Putamen (tissue), 1 donor: ENCODE results near the gene GPR3.

ENCODE experiments used
- DNase-seq: peaks from one replicate; pipeline ENCODE4 v3.0.0-alpha.2; 2016; ENCODE audit warnings: low spot score

GPR3 gene

DNA sequence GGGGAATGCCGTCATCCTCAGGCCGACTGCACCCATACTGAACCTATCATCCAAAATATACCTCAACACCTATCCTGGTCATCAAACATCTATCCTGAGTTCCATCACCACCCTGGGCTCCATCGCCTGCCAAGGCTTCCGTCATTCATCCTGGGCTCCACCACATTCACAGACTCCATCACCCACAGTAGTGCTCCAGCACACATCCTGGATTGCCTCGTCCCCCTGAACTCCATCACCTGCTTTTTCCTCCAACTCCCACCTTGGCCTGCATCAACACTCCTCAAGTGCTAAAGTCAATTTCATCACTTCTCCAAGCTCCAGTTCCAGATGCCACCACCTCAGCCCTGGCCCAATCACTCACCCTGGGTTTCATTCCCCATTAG lies 33.5 kb upstream of the GPR3 start:
- DNase-seq, result no peak

DNA sequence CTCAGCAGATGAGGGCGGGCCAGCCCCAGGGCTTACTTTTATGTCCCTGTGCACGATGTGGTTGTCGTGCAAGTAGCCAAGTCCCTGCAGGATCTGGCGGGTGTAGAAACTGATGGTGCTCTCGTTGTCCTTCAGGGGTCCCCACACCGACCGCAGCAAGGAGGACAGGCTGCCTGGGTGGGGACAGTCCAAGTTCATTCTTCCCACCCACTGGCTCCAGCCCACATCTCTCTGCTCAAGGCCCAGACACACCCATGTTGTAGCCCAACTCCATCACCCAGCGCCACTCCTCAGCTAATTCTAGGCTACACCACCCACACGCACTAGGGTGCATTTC lies 32.6 kb upstream of the GPR3 start:
- DNase-seq, result no peak

DNA sequence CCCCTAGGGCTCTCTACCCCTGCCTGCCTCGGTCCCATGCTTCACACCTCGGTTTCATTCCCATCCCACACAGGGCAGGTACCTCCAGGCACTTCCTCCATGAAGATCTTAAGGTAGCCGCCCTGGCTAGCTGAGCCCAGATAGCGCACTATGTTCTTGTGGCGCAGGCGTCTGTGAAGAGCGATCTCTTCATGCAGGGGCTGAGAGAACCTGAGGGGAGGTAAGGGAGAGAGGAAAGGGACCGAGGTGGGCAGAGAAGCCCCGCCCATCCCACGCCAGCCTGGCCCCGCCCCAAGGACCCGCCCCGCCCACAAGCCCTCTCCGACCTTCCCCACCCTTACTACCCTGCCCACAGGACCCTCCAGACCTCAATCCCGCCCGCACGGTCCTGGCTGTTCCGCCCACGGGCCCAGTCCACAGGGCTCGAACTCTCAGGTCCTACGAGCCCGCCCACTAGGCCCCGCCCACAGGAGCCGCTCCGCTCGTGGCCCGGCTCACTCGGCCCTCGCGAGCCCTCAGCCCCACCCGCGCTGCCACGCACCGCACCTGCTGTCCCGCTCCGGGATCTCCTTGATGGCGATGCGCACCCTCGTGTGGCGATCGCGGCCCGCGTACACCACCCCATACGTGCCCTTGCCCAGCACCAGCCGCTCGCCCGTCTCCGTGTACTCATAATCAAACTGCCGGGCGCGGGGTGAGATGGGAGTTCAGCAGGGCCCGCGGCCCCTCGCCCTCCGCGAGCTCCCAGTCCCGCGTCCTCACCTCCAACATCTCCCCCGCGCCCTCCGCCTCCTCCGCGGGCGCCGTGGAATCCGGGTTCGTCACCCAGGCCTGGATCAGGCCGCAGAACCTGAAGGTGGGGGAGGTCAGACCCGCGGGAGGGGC lies 32.0 kb upstream of the GPR3 start:
- DNase-seq, result no peak

DNA sequence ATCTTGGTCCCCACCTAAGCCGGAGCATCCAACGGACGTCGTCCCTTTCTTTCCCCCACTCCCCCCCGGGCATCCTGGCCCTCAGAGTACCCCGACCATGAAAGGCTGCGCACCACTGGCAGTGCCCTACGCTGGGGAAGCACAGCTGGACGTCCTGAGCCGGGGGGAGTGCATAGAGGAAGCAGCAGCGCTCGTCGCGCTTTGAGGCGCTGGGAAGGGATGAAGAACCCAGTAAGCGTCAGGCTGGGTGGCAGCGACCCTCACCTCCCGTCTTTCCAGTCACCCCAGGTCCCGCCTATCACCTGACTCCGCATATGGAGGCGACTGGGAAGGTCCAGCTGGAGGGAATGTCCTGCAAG lies 31.4 kb upstream of the GPR3 start:
- no peak for DNase-seq

DNA sequence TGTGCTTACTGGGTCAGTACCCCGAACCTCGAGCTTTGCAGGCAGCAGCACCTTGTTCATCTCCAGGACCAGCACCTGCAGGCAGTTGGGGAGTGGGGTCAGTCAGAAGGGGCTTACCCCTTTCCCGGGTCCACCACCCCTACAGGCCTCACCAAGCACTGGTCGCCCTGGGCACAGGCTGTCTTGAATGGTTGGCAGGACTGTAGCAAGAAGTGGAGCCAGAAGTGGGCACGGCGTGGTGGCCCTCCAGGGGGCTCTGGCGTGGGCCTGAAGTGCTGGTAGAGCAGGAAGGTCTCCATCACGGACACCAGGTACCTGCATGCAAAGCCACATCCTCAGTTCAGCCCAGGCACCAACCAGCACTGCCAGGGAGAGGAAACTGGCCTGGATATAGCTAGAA lies 30.9 kb upstream of the GPR3 start:
- DNase-seq, result no peak

DNA sequence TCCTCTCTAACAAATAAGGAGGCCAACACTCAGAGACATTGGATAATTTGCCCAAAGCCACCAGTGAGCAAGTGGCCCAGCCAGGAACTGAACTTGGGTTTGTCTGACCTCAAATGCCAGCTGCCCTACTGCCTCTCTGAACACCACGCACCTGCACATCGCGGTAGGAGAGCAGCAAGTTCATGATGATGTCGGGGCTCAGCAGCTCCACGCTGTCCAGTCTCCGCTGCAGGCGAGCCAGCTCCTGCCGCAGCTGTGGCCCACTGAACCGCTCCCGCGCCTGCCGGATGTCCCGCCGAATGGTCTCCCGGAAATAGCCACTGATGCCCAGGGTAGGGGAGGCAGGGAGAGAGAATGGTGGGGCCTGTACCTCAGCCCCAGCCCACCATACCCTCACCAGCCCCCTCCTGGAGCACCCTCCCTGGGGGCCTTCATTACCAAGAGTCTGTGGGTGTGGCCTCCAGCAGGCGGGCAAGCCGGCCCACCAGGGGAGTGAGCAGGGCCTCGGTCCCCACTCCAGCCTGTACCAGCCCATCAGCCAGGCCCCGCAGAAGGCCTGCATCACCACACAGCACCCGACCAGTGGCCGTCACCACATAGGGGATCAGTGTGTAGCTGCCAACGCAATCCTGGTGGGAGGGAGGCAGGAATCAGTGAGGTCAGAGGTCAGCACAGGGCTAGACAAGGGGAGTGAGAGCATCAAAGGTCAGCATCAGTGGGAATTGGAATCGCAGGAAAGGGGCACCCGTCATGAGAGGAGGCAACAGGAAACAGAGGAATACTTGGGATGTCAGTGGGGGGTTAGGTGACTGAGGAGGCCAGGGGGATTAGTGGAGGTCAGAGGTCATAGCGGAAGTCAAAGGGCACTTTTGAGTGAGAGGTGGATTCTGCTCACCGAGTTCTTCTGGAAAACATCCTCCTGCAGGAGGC lies 28.4 kb upstream of the GPR3 start:
- DNase-seq, result no peak

DNA sequence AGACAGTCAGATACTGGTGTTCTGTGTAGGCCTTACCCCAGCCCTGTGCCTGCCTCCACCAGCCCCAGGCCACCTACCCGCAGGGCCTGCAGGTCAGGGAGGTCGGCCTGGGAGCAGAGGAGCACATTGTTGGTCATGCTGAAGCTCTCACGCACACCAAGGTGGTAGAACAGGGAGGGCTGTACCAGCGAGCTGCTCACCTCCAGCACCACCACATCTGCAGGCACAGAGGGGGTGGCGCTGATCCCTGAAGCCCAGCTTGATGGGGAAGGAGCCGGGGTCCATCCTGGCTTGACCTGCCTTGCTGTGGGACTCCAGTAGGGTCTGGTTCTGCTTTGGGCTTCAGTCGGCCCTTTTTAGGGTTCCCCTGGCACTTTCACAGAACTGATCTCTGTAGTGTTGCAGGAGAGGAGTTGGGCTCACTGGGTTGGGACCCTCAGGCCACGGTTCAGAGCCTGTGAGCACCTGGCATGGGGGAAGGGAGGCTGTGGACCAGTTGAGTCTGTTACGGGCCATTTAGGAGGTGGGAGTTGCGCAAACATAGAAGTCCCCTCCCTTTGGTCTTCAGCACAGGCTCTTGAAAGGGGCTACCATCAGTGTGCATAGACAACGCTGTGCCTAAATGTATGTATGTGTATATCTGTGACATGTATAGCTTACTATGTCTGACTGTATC lies 27.6 kb upstream of the GPR3 start:
- DNase-seq, result no peak

DNA sequence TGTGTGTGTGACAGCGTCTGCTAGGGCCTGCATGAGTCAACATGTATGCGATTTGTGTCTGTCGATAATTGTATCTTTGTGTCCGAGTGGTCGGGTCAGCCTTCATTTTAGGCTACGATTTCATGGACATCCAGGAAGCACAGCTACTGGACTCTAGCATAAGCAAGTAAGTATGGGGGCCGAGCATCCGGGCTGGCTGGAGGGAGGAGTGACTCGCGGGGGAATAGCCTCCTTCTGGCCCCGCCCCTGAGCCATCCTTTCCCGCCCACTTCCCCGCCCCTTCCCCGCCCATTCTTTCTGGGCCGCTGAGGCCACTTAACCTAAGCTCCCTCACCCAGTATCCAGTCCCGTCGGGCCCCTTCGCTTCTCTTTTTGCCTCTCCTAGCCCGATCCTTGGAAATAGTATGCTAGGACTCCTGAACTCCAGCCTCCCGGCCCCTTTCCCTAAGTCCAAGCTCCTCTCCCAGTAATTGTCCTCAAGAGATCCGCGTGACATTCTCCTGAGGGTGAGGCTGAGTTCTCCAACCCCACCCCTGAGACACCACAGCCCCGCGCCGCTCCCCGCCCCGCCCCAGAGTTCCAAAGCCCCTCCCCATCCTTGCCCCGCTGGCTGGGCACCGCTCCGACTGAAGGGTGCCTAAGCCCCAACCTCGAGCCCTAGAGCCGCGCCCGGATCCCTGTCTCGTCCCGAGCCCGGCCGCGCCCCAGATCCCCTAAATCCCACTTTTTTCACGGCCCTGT lies 26.9 kb upstream of the GPR3 start:
- DNase-seq, result peak; percentile 76

DNA sequence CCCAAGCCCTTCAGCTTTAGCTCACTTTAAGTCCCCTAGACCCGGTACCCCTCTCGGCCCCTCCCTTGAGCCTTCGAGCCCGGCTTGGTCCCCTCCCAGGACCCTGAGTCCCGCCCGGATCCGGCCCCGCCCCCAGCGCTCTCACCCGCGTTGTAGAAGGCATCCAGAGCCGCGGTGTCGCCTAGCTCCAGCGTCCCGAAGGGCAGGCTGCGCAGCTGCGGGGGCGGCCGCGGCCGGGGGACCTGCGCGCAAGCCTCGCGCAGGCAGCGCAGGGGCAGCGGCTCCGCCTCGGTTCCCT lies 26.4 kb upstream of the GPR3 start:
- DNase-seq, result peak; percentile 26

DNA sequence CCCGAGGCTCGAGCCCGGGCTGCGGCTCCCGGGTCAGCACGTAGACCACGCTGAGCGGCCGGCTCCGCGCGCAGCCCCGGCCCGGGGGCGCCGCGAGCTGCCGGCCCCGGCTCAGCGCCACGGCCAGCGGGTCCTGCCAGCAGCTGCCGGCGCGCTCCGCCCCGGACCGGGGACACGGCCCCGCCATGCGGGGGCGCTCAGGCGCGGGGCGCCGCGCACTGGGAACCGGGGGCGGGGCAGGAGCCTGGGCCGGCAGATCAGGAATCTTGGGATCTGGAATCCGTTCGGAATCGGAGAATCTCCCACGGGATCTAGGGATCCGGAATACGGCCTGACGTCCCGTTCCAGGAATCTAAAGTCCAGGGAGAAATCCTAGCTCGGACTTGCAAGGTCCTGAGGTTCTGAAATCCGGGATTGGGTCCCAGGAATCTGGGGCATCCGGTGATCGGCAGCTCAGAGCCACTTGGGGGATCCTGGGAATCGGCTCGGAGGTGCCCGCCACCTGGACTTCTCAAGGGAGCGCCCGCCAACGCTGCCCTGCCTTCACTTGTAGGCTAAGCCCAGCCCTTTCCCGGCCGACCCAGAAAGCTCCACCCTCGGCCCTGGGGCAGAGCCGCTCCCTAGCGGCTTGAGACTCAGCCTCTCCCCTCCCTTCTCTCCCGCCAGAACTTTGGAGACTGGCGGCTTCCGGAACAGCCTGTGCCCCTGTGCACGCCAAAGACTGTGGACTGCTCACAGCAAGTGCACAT lies 25.8 kb upstream of the GPR3 start, which contains the start of gene MAP3K6:
Gene MAP3K6, minus strand, starts transcription at position 551 of the 749 bp plus-strand sequence. Its CDS starts 364 bp downstream, at position 187.
- peak; percentile 32 for DNase-seq

DNA sequence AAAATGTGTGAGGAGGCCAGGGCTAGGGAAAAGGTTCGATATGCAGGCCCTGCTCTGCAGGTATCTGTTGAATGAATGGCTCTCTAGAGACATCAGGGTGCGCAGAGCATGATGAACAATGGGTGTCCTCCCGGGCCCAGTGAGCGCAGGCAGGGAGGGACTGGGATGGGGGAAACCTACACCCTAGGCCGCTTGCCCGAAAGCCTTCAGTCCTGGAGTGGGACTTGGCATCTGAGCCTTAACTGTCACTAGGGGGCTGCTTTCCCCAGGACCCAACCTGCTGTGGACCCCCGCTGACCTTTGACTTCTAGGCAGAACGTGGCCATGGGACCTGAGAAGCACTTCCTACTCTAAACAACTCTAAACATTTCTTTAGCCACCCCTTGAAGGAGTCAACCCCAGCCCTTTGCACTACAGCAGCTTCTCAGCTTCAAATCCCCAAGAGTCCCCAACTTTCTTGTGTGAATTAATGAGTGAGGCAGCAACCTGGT lies 25.2 kb upstream of the GPR3 start:
- no peak for DNase-seq

DNA sequence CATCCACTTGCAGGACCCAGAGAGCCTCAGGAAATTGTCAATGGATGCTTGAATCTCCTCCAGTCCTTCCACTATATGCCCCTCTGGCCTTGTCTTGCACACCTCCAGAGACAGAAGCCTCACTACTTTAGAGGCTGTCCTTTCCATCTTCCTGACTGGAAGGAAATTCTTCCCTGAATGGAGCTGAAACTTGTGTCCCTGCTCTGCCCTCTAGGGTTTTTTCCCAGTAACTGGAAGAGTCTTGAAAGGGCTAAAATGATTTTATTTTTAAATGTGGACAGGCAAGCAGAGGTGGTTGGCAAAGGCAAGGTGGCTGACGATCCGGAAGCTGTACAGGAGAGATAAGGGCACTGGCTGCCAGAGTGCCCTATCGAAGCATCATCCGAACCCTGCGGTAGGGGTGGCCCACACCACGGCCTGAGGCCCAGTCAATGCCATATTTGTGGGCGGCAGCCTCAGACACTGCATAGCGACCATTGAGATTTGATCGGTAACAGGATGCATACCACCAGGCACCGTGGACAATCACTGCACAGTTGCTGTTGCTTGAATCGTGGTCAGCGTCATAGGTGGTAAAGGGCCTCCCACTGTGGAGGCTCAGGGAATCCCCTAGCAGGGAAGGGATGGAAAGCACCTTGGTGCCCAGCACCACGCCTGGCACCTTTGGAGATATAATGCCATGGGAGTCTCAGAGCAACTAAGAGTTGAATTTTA lies 23.4 kb upstream of the GPR3 start:
- no peak for DNase-seq

DNA sequence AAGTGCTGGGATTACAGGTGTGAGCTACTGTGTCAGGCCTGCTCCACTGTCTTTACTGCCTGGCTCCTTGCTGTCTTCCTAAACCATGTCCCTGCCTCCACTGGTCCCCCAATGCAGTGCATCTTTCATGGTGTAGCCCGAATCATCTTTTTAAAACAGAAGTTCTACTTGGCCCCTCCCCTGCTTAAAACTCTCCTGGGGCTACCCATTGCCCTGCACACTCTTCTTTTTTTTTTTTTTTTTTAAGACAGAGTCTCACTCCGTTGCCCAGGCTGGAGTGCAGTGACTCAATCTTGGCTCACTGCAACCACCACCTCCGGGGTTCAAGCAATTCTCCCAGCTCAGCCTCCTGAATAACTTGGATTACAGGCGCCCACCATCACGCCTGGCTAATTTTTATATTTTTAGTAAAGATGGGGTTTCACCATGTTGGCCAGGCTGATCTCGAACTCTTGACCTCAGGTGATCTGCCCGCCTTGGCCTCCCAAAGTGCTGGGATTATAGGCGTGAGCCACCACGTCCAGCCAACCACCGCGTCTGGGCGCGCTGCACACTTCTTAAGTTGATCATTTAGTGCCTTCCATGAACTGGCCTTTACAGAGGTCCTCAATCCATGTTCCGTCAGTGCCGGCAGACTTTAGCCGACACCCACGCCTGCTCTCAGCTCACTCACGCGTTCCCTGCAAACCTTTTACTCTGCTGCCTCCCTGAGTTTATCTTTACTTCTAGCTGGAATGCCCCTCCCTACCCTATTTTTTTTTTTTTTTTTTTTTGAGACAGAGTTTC lies 20.2 kb upstream of the GPR3 start:
- DNase-seq, result no peak

DNA sequence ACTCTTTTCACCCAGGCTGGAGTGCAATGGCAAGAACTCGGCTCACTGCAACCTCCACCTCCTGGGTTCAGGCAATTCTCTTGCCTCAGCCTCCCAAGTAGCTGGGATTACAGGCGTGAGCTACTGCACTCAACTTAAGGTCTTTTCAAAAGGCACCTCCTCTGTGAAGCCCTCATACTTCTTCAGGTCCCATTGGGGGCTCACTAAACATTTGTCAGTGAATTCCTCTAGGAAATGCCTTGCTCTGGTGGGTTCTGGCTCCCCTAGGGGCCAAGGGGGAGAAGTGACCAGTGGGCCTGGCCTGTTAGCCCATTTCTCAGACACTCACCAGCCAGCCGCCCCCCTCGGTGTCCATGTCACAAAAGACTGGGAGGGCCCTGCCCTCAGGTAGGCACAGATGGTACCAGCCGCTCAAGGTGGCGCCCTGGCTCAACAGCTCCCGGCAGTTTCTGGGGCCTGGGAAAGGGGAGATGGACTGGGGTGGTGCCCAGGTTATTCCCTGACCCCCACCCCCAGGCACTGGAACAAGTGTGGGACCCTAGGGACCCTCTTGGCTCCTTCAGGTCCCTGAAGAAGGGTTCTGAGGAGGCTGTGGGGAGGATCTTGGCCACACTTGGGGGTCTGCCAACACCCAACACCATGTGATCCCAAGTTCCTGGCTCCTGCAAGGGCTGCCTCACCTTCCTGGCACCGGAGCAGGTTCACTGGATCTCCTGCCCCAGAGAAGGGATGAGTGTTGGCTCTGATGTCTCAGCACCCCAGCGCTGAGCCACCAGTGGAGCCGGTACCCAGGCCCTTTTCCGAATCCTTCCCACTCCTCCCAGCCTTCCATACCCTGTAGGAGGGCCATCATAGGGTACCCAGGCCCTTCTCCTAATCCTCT lies 19.4 kb upstream of the GPR3 start:
- DNase-seq, result no peak

DNA sequence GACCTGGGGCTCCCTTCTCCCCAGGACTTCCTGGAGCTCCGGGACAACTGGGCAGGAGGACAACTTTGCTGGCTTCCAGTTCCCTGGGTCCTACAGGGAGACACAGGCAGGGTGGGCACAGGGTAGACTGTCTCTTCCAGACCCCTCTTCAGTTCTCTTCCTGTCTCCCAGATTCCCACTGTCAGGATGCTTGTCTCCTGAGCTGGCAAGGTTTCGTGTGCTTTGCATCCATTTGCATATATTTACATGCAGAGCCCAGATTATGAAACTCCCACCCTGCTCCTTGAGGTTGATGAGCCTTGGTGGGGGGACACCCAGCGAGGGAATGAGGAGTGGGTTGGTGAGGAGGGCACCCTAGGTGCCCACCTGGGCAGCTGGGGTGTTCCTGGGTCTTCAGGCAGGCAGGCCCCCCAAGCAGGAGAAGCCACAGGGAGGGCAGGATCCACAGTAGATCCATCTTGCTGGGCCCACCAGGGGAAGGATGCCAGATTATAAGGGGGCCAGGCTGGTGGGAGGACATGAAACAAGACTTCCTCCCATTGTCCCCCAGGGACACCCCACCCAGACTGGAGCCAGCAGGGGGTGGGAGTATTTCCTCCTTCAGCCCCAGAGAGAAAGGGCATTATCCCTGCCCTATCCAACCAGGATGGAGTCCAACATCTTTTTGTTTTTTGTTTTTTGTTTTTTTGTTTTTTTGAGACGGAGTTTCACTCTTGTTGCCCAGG lies 17.9 kb upstream of the GPR3 start, which contains the start of gene FCN3:
Gene FCN3, minus strand, starts transcription at position 463 of the 725 bp plus-strand sequence. Its CDS starts 6 bp downstream, at position 457.
- DNase-seq, result no peak

DNA sequence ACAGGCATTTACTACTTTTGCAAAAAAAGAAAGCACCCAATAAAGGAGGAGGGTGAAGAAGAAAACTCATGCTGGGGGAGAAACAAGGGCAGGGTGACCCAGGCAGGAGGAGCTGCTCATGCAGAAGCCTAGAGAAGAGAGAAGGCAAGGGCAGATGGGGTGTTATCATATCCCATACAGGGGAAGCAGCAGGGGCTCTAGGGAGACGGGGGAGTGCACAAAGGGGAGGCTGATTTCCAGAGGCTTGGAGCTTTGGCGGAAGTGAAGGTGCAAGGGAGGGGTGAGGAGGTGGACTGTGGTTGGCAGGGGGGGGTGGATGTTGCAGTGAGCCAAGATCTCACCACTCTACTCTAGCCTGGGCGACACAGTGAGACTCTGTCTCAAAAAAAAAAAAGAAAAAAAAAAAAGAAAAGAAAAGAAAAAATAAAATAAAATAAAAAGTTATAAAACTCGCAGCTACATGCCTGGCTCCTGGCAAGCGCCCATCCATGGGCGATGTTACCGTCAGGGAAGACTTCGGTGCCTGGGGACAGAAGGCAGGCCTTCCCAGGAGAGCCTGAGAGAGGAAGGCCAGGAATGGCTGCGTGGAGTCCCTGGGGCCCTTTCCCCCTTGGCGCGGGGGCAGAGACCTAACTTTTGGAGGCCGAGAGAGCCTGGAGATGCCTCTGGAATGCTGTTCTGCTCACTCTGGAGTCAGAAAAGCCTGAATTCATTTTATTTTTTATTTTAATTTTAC lies 14.5 kb upstream of the GPR3 start:
- no peak for DNase-seq

DNA sequence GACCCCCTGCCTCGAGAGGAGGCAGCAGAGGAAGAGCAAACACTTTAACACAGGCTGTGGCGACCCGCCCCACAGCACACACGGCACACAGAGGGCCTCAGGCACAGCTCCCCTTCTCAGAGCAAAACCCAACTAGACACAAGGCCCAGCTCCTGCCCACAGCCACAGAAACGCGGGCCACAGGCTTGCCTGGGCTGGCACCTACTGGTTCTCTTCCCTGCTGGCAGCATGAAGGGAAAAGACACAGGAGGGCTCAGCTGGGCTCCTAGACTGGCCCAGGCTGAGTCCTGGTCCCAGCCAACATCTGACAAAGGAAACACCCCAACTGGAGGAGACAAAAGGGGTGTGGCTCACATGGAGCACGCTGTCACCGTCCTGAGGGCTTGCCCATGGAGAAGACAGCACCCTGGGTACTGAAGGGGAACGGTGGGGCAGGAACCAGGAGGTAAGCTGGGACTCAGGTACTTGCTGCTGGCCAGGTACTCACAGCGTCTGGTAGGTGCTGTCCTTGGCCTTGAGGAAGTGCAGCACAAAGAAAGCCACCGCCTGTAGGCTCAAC lies 12.8 kb upstream of the GPR3 start:
- no peak for DNase-seq
